Body of pancreas (tissue), 4 donors: ENCODE data around the gene LRPPRC.

Experiments used
- POLR2A ChIP-seq, 3 donors: fragments of 450-650 bp; IDR thresholded peaks; one replicate each; pipeline ENCODE4 v1.6.1; 2016; ENCODE audit warnings: antibody characterized with exemption in 3 of 3, mild to moderate bottlenecking in 2 of 3
- TF ChIP-seq, protein P1 (sequence below), 7 experiments: fragments of 450-650 bp in 4 of 7; fragments of 200-600 bp in 3 of 7; sonication (generic) in 3 of 7; IDR thresholded peaks; one replicate each; pipeline ENCODE4 v1.5.1; 2016 to 2019; ENCODE audit warnings: antibody characterized with exemption in 7 of 7

DNA sequence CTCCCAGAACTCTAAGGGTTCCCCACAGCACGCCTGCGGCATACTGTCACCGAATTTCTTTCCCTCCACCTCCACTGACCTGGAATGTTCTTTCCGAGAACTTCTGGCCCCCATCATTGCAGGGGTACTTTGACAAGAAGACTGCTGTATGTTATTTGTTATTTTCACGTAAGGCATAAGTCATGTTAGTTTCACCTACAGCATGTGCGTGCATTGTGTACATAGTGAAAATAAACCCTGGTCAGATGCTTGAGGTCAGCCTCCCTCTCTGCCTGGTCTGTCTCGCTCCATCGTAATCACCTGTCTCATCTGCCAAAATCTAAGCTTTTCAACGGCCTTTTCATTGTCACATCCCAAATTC, 152.9 kb downstream of the LRPPRC start:
- TF ChIP-seq, protein P1, sequence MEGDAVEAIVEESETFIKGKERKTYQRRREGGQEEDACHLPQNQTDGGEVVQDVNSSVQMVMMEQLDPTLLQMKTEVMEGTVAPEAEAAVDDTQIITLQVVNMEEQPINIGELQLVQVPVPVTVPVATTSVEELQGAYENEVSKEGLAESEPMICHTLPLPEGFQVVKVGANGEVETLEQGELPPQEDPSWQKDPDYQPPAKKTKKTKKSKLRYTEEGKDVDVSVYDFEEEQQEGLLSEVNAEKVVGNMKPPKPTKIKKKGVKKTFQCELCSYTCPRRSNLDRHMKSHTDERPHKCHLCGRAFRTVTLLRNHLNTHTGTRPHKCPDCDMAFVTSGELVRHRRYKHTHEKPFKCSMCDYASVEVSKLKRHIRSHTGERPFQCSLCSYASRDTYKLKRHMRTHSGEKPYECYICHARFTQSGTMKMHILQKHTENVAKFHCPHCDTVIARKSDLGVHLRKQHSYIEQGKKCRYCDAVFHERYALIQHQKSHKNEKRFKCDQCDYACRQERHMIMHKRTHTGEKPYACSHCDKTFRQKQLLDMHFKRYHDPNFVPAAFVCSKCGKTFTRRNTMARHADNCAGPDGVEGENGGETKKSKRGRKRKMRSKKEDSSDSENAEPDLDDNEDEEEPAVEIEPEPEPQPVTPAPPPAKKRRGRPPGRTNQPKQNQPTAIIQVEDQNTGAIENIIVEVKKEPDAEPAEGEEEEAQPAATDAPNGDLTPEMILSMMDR (IDR thresholded peaks at IDR 0.05) = no peak
- TF ChIP-seq POLR2A (IDR thresholded peaks at IDR 0.05) = no peak
